ENCODE data around the gene RHOT2. TPM values are rescaled to one million over a fixed set of nuclear protein-coding genes. Genes with fewer than 3 reads are reported as not detected.

The RHOT2 gene
- total RNA-seq, 1 experiment from 2014 or later, result 163 TPM

- Mint-ChIP-seq H3K27ac (ENCODE audit: unreplicated experiment) (no peak overlapping the region), H3K27me3 (ENCODE audit: unreplicated experiment) (no peaks in the 10 kb centered on the region), H3K4me3 (ENCODE audit: low read depth, unreplicated experiment) (peak overlapping the region; percentile 76), H3K4me1 (ENCODE audit: low read depth, unreplicated experiment) (peaks cover 30% of the 10 kb centered on the region), H3K36me3 (ENCODE audit: insufficient read depth, unreplicated experiment) (peaks cover 71% of the 10 kb centered on the region), H3K9me3 (ENCODE audit: low read depth, unreplicated experiment) (no peaks in the 10 kb centered on the region)
- TF ChIP-seq CTCF (IDR thresholded peaks at IDR 0.05; ENCODE audit: unreplicated experiment), result no peak
- intact Hi-C loops (cut with micrococcal nuclease; ENCODE audit: unreplicated experiment), result no loop called here
- DNase-seq, result peak; percentile 69
- TSS peak; percentile 31 for BruUV-seq (replicated peaks)
- CTCF ChIA-PET, result no interaction called here
These were observed 25.5 kb upstream of the RHOT2 start for GRCh38 chr16:642189-643049.

GRCh38 chr16:643050-643368 is 24.9 kb upstream of the RHOT2 start:
- Mint-ChIP-seq H3K4me1 (ENCODE audit: low read depth, unreplicated experiment) (peaks cover 30% of the 10 kb centered on the region), H3K4me3 (ENCODE audit: low read depth, unreplicated experiment) (peak overlapping the region; percentile 76), H3K27ac (ENCODE audit: unreplicated experiment) (no peak overlapping the region), H3K36me3 (ENCODE audit: insufficient read depth, unreplicated experiment) (peaks cover 69% of the 10 kb centered on the region), H3K27me3 (ENCODE audit: unreplicated experiment) (no peaks in the 10 kb centered on the region), H3K9me3 (ENCODE audit: low read depth, unreplicated experiment) (no peaks in the 10 kb centered on the region)
- intact Hi-C loops (cut with micrococcal nuclease; ENCODE audit: unreplicated experiment), result no loop called here
- DNase-seq, result no peak
- no TSS peak for BruUV-seq (replicated peaks)
- CTCF ChIA-PET, result no interaction called here
- no peak for TF ChIP-seq CTCF (IDR thresholded peaks at IDR 0.05; ENCODE audit: unreplicated experiment)

DNA sequence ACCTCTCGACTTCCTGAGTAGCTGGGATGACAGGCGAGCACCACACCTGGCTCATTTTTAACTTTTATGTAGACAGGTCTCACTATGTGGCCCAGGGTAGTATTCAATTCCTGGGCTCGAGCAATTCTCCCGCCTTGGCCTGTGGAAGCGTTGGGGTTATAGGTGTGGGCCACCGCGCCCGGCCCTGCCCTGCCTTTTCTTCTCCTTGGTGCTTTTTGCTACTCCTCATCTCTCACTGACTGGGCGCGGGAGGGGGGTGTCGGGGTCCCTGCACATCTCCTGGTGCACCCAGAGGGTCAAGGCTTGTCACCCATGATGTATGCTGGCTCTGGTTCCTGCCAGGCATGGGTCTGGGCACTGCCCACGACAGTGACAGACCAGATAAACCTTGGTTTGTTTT is 23.4 kb upstream of the RHOT2 start:
- H3K4me3 Mint-ChIP-seq (ENCODE audit: low read depth, unreplicated experiment), result peak overlapping the region; percentile 76
- H3K27ac Mint-ChIP-seq (ENCODE audit: unreplicated experiment), result peak overlapping the region; percentile 62
- TF ChIP-seq CTCF (IDR thresholded peaks at IDR 0.05; ENCODE audit: unreplicated experiment), result no peak
- no TSS peak for BruUV-seq (replicated peaks)
- CTCF ChIA-PET, result no interaction called here
- H3K4me1 Mint-ChIP-seq (ENCODE audit: low read depth, unreplicated experiment), result peaks cover 30% of the 10 kb centered on the region
- no peaks in the 10 kb centered on the region for H3K27me3 Mint-ChIP-seq (ENCODE audit: unreplicated experiment)
- intact Hi-C loops (cut with micrococcal nuclease; ENCODE audit: unreplicated experiment), result no loop called here
- no peak for DNase-seq
- H3K9me3 Mint-ChIP-seq (ENCODE audit: low read depth, unreplicated experiment), result no peaks in the 10 kb centered on the region
- peaks cover 83% of the 10 kb centered on the region for H3K36me3 Mint-ChIP-seq (ENCODE audit: insufficient read depth, unreplicated experiment)

DNA sequence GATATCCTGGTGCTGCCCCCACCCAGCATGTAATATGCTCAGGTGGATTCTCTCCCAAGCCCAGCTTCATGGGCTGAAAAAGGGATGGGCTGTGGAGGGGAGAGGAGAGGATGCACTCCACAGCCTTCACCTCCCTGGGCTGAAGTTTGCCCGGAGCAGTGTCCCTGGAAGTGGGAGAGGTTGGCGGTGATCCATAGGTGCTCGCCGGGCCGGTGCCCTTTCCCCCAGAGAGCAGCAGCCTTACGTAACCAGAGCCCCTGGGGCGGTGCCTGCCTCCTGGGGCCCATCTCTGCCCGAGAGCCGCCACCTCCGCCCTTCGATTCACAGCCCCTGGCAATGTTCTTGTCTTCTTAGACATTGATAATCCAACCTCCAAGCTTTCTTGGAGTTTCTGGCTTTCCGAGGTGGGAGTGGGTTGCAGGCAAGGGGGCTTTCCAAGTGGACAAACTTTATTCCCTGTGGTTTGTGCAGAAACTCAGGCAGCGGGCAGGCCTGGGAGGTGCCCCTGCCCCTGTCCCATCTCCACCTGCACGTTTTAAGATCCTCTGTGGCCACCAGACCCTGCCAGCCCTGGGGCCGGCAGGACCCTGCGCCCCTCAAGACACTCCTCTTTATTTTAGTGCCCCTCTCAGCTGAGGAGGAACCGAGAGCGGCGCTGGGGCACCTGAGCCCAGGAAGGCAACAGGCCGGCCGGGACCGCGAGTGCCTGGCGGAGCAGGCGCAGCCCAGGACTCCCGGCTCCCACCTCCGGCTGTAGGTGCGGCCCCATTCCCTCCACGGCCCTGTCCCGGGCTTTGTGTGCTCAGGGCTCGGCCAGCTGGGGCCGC is 21.9 kb upstream of the RHOT2 start:
- H3K36me3 Mint-ChIP-seq (ENCODE audit: insufficient read depth, unreplicated experiment), result peaks cover 92% of the 10 kb centered on the region
- CTCF ChIA-PET, result no interaction called here
- no peak for DNase-seq

More for the DNA sequence above, 21.9 kb upstream of the RHOT2 start:
- no peak overlapping the region for H3K27ac Mint-ChIP-seq (ENCODE audit: unreplicated experiment)
- TF ChIP-seq CTCF (IDR thresholded peaks at IDR 0.05; ENCODE audit: unreplicated experiment), result no peak
- BruUV-seq (replicated peaks), result no TSS peak
- H3K4me3 Mint-ChIP-seq (ENCODE audit: low read depth, unreplicated experiment), result peak overlapping the region; percentile 77
- no peaks in the 10 kb centered on the region for H3K9me3 Mint-ChIP-seq (ENCODE audit: low read depth, unreplicated experiment)
- H3K27me3 Mint-ChIP-seq (ENCODE audit: unreplicated experiment), result no peaks in the 10 kb centered on the region
- peaks cover 30% of the 10 kb centered on the region for H3K4me1 Mint-ChIP-seq (ENCODE audit: low read depth, unreplicated experiment)
- intact Hi-C loops (cut with micrococcal nuclease; ENCODE audit: unreplicated experiment), result no loop called here
